Tibial nerve (tissue), 3 donors: ENCODE data around the gene LBH.

ENCODE experiments used
- POLR2A ChIP-seq, 2 donors: fragments of 450-650 bp; IDR thresholded peaks; one replicate each; pipeline ENCODE4 v1.6.1; 2017; ENCODE audit warnings: antibody characterized with exemption in 2 of 2, mild to moderate bottlenecking in 2 of 2, moderate library complexity in 2 of 2
- TF ChIP-seq, protein P1 (sequence below), 5 experiments: fragments of 200-600 bp in 3 of 5; fragments of 450-650 bp in 2 of 5; sonication (generic) in 3 of 5; IDR thresholded peaks; one replicate each; pipeline ENCODE4 v1.5.1; 2016 to 2019; ENCODE audit warnings: antibody characterized with exemption in 5 of 5, mild to moderate bottlenecking in 3 of 5, moderate library complexity in 2 of 5

GRCh38 chr2:30294133-30294532 lies 62.8 kb downstream of the LBH start:
- TF ChIP-seq, protein P1, sequence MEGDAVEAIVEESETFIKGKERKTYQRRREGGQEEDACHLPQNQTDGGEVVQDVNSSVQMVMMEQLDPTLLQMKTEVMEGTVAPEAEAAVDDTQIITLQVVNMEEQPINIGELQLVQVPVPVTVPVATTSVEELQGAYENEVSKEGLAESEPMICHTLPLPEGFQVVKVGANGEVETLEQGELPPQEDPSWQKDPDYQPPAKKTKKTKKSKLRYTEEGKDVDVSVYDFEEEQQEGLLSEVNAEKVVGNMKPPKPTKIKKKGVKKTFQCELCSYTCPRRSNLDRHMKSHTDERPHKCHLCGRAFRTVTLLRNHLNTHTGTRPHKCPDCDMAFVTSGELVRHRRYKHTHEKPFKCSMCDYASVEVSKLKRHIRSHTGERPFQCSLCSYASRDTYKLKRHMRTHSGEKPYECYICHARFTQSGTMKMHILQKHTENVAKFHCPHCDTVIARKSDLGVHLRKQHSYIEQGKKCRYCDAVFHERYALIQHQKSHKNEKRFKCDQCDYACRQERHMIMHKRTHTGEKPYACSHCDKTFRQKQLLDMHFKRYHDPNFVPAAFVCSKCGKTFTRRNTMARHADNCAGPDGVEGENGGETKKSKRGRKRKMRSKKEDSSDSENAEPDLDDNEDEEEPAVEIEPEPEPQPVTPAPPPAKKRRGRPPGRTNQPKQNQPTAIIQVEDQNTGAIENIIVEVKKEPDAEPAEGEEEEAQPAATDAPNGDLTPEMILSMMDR (IDR thresholded peaks at IDR 0.05), result no peak
- no peak for TF ChIP-seq POLR2A (IDR thresholded peaks at IDR 0.05)
